IMR-90 (cell line): ENCODE results near the gene IFRD2. TPM values are rescaled to one million over a fixed set of nuclear protein-coding genes. Genes with fewer than 3 reads are reported as not detected.

ENCODE experiments used
- ATAC-seq: fragments of 200-7000 bp; cut with Tn5 transposase; 2 replicates; pipeline ENCODE4 v1.9.1; 2020; ENCODE audit warnings: low read depth, mild to moderate bottlenecking, moderate library complexity
- BruUV-seq: library from RNA; stranded (reverse); fragments of 400-500 nt; replicated peaks from 2 replicates; lab custom pipeline; 2021; lab: Mats Ljungman, UMichigan
- CTCF ChIA-PET: fragments of 300-600 bp; formaldehyde crosslinking; extraction: SDS; loops from one replicate; lab custom pipeline; 2021; ENCODE audit warnings: antibody characterized with exemption; lab: Yijun Ruan, JAX
- POLR2A ChIA-PET: fragments of 300-600 bp; sonication (Branson Sonifier 250); formaldehyde crosslinking; loops from one replicate; lab custom pipeline; 2022; ENCODE audit warnings: antibody characterized with exemption; ENCODE audit not compliant: unreplicated experiment; lab: Charles Lee
- DNase-seq: peaks from one replicate; pipeline ENCODE4 v3.0.0; 2013
- H2AFZ ChIP-seq: replicated peaks from 2 replicates; pipeline ENCODE3; 2013; ENCODE audit warnings: low read length, mild to moderate bottlenecking; ENCODE audit not compliant: poor library complexity
- H2AK5ac ChIP-seq: 2 replicates; pipeline ENCODE4 v1.6.1; 2013; ENCODE audit warnings: low read depth, low read length, inconsistent platforms
- H2AK9ac ChIP-seq: replicated peaks from 2 replicates; pipeline ENCODE3; 2013; ENCODE audit warnings: mild to moderate bottlenecking, low read depth, low read length, moderate library complexity; ENCODE audit not compliant: poor library complexity
- H2BK120ac ChIP-seq: 2 replicates; pipeline ENCODE4 v1.6.1; 2013; ENCODE audit warnings: low read depth, low read length, inconsistent platforms
- H2BK15ac ChIP-seq: 3 replicates; pipeline ENCODE4 v1.6.1; 2013; ENCODE audit warnings: low read depth, low read length, inconsistent platforms
- H2BK20ac ChIP-seq: 2 replicates; pipeline ENCODE4 v1.6.1; 2013; ENCODE audit warnings: low read depth, mild to moderate bottlenecking, inconsistent platforms, low read length, moderate library complexity
- H2BK5ac ChIP-seq: 2 replicates; pipeline ENCODE4 v1.6.1; 2013; ENCODE audit warnings: mild to moderate bottlenecking, low read depth, low read length, inconsistent platforms; ENCODE audit not compliant: poor library complexity, severe bottlenecking
- H3K14ac ChIP-seq: replicated peaks from 2 replicates; pipeline ENCODE4 v1.6.1; 2013; ENCODE audit warnings: low read depth, low read length, inconsistent platforms
- H3K18ac ChIP-seq: 2 replicates; pipeline ENCODE4 v1.6.1; 2013; ENCODE audit warnings: low read depth, low read length, control low read depth
- H3K23ac ChIP-seq: 2 replicates; pipeline ENCODE4 v1.6.1; 2013; ENCODE audit warnings: low read depth, low read length, inconsistent platforms
- H3K27ac ChIP-seq: 2 replicates; pipeline ENCODE4 v1.5.1; 2013; ENCODE audit warnings: mild to moderate bottlenecking, control low read depth, low read length; ENCODE audit not compliant: insufficient read depth
- H3K27me3 ChIP-seq: 2 replicates; pipeline ENCODE4 v1.6.1; 2013; ENCODE audit warnings: low read length; ENCODE audit not compliant: control insufficient read depth, insufficient read depth
- H3K36me3 ChIP-seq: 2 replicates; pipeline ENCODE4 v1.6.1; 2013; ENCODE audit warnings: low read length, mixed read lengths; ENCODE audit not compliant: control insufficient read depth, insufficient read depth
- H3K4ac ChIP-seq: 2 replicates; pipeline ENCODE4 v1.6.1; 2013; ENCODE audit warnings: low read depth, low read length, inconsistent platforms
- H3K4me1 ChIP-seq: 2 replicates; pipeline ENCODE4 v1.6.1; 2013; ENCODE audit warnings: low read length, mixed read lengths; ENCODE audit not compliant: control insufficient read depth, insufficient read depth
- H3K4me2 ChIP-seq: 2 replicates; pipeline ENCODE4 v1.6.1; 2013; ENCODE audit warnings: low read depth, mild to moderate bottlenecking, control low read depth, low read length, moderate library complexity
- H3K4me3 ChIP-seq: 2 replicates; pipeline ENCODE4 v1.5.1; 2013; ENCODE audit warnings: low read depth, mild to moderate bottlenecking, control low read depth, low read length, moderate library complexity; ENCODE audit not compliant: insufficient read depth
- H3K56ac ChIP-seq: 2 replicates; pipeline ENCODE4 v1.6.1; 2013; ENCODE audit warnings: low read length, inconsistent platforms; ENCODE audit not compliant: insufficient read depth; ENCODE audit errors: extremely low read depth
- H3K79me1 ChIP-seq, 2 experiments: 2 replicates each; pipeline ENCODE4 v1.6.1; 2013; ENCODE audit warnings: low read length in 2 of 2, inconsistent platforms in 1 of 2, low read depth in 1 of 2
- H3K9ac ChIP-seq: 2 replicates; pipeline ENCODE4 v1.6.1; 2013; ENCODE audit warnings: low read depth, low read length, control low read depth
- H3K9me1 ChIP-seq: 2 replicates; pipeline ENCODE4 v1.6.1; 2013; ENCODE audit warnings: low read length, inconsistent platforms; ENCODE audit not compliant: insufficient read depth
- H3K9me3 ChIP-seq: 2 replicates; pipeline ENCODE4 v1.6.1; 2013; ENCODE audit warnings: low read length; ENCODE audit not compliant: control insufficient read depth, insufficient read depth
- H4K20me1 ChIP-seq: 2 replicates; pipeline ENCODE4 v1.6.1; 2013; ENCODE audit warnings: low read length, inconsistent platforms; ENCODE audit not compliant: insufficient read depth
- H4K5ac ChIP-seq: 2 replicates; pipeline ENCODE4 v1.6.1; 2013; ENCODE audit warnings: mild to moderate bottlenecking, low read depth, low read length, control low read depth
- H4K8ac ChIP-seq, 2 experiments: 2 replicates each; pipeline ENCODE4 v1.6.1; 2013; ENCODE audit warnings: low read depth in 2 of 2, low read length in 2 of 2, control low read depth in 1 of 2, inconsistent platforms in 1 of 2
- H4K91ac ChIP-seq: 2 replicates; pipeline ENCODE4 v1.6.1; 2013; ENCODE audit warnings: low read depth, low read length, inconsistent platforms; ENCODE audit not compliant: insufficient read depth
- CHD1 ChIP-seq: IDR thresholded peaks from 2 replicates; pipeline ENCODE4 v1.6.1; 2012; ENCODE audit warnings: low read depth, low read length, improper control_type of control experiment
- CTCF ChIP-seq: conservative IDR thresholded peaks from 2 replicates; pipeline ENCODE4 v1.5.1; 2012; ENCODE audit warnings: mild to moderate bottlenecking, low read depth, low read length, improper control_type of control experiment
- MAZ ChIP-seq: IDR thresholded peaks from 2 replicates; pipeline ENCODE4 v1.6.1; 2012; ENCODE audit warnings: low read depth, mild to moderate bottlenecking, low read length, improper control_type of control experiment, moderate library complexity, borderline replicate concordance
- MXI1 ChIP-seq: IDR thresholded peaks from 2 replicates; pipeline ENCODE4 v1.6.1; 2012; ENCODE audit warnings: low read depth, mild to moderate bottlenecking, low read length, moderate library complexity, borderline replicate concordance
- POLR2A ChIP-seq: IDR thresholded peaks from 2 replicates; pipeline ENCODE4 v1.6.1; 2012; ENCODE audit warnings: mild to moderate bottlenecking, low read depth, low read length
- WGBS, 2 experiments: methylation state at CpG; one replicate each; pipeline versions ENCODE4 v1.1.5 to v1.1.7; 2013; ENCODE audit warnings: missing lambda C conversion rate in 2 of 2; ENCODE audit not compliant: insufficient read length in 1 of 2; ENCODE audit errors: extremely low coverage in 2 of 2; 5-methylcytosine and 5-hydroxymethylcytosine counted together
- dilution Hi-C: fragments of 300-500 bp; cut with HindIII; formaldehyde crosslinking; loops from one replicate; pipeline ENCODE4 v1.14.3; 2018; ENCODE audit warnings: low sequenced_read_pairs; ENCODE audit not compliant: unreplicated experiment
- in situ Hi-C: fragments of 300-500 bp; cut with MboI; formaldehyde crosslinking; loops from 3 replicates; pipeline ENCODE4 v1.14.3; 2019; ENCODE audit warnings: low sequenced_read_pairs, inconsistent platforms, mixed read lengths
- intact Hi-C: fragments of 100-400 bp; cut with micrococcal nuclease; formaldehyde crosslinking; loops from 2 replicates; pipeline ENCODE4 v1.10.0; 2022
- polyA plus RNA-seq, 3 experiments: library from polyadenylated mRNA; depleted of rRNA; stranded (reverse); fragments of >200 nt; gene quantifications; 2 replicates each; pipeline ENCODE4 v1.2.3, GENCODE V29; 2012; ENCODE audit warnings: low replicate concordance in 1 of 3
- total RNA-seq: library from RNA; depleted of rRNA; stranded (reverse); fragments of >200 nt; gene quantifications from 2 replicates; pipeline ENCODE4 v1.2.3, GENCODE V29; 2012

The IFRD2 gene
- total and polyA plus RNA-seq, 2 of the 4 experiments (the other 2 are of a cell fraction) = 52.7 to 79.1 TPM

GRCh38 chr3:50248387-50248786, 43.8 kb downstream of the IFRD2 start:
- in situ Hi-C loops = no loop called here
- peaks cover 61% of the 10 kb centered on the region for H3K4me1 ChIP-seq
- POLR2A ChIA-PET = no interaction called here

More at GRCh38 chr3:50248387-50248786, 43.8 kb downstream of the IFRD2 start:
- H3K27me3 ChIP-seq = no peaks in the 10 kb centered on the region
- CTCF ChIA-PET = interaction anchor here (0.7 to 1.3 kb wide), 2 partner anchors 9 to 10 kb away, joined by 3 to 5 read pairs; no protein-coding TSS in a partner anchor
- peak overlapping the region; percentile 61 to 80; a peak in 3 of 4 replicates for H4K8ac ChIP-seq
- H3K27ac ChIP-seq = peak overlapping the region; percentile 36
- TF ChIP-seq POLR2A (no peak), MAZ (no peak), CHD1 (no peak), MXI1 (no peak), CTCF (no peak)
- peak overlapping the region; percentile 22; the same call in 1 of the 2 replicates for H3K9ac ChIP-seq
- dilution Hi-C loops = no loop called here
- H3K36me3 ChIP-seq = peaks cover 33% of the 10 kb centered on the region
- no peak overlapping the region for H2BK15ac ChIP-seq
- intact Hi-C loops = no loop called here
- H3K4me3 ChIP-seq = no peak overlapping the region
- H2BK20ac ChIP-seq = no peak overlapping the region
- H3K56ac ChIP-seq = no peak overlapping the region
- H4K91ac ChIP-seq = peak overlapping the region; percentile 48
- peak overlapping the region; percentile 76 for H2BK5ac ChIP-seq
- H3K9me1 ChIP-seq = peaks cover 24% of the 10 kb centered on the region
- peaks cover 85% of the 10 kb centered on the region for H4K20me1 ChIP-seq
- H3K4ac ChIP-seq = peak overlapping the region; percentile 44
- H3K4me2 ChIP-seq = 0 out of 2 replicates have a peak overlapping the region, but pooled peaks have one; percentile 16
- H4K5ac ChIP-seq = no peak overlapping the region
- H3K14ac ChIP-seq = peak overlapping the region; percentile 27
- peak overlapping the region; percentile 14; the same call in 1 of the 2 replicates for H2BK120ac ChIP-seq
- peak overlapping the region; percentile 51; the same call in 1 of the 2 replicates for H2AK5ac ChIP-seq
- ATAC-seq (no peak), DNase-seq (no peak)
- H3K79me1 ChIP-seq = peaks cover 9 to 87% of the 10 kb centered on the region in 2 experiments
- peak overlapping the region; percentile 60 for H2AK9ac ChIP-seq
- peak overlapping the region; percentile 8 for H2AFZ ChIP-seq
- no TSS peak for BruUV-seq
- H3K9me3 ChIP-seq = no peaks in the 10 kb centered on the region
- H3K23ac ChIP-seq = peak overlapping the region; percentile 26; the same call in 1 of the 2 replicates
- WGBS, 2 experiments = no CpG with 5 or more reads among the region's 3 CpGs
- H3K18ac ChIP-seq = no peak overlapping the region
